Transverse colon (tissue), 4 donors: Measurements from ENCODE around the gene UBE2C. TPM values are rescaled to one million over a fixed set of nuclear protein-coding genes. Genes with fewer than 3 reads are reported as not detected.

Source experiments
- DNase-seq: peaks from one replicate; pipeline ENCODE4 v3.0.0-alpha.2; 2019
- H3K27ac ChIP-seq, 4 donors: fragments of 200-600 bp; sonication (generic); 2 replicates each; pipeline ENCODE4 v1.5.1; 2016 to 2018; ENCODE audit warnings: inconsistent platforms in 4 of 4
- H3K27me3 ChIP-seq: fragments of 200-600 bp; sonication (generic); 2 replicates; pipeline ENCODE4 v1.5.1; 2017; ENCODE audit warnings: inconsistent platforms
- H3K36me3 ChIP-seq, 4 donors: fragments of 200-600 bp; sonication (generic); 2 replicates each; pipeline ENCODE4 v1.5.1; 2017 to 2019; ENCODE audit warnings: inconsistent platforms in 4 of 4
- H3K4me1 ChIP-seq, 4 donors: fragments of 200-600 bp; sonication (generic); 2 replicates each; pipeline ENCODE4 v1.5.1; 2017 to 2020; ENCODE audit warnings: inconsistent platforms in 4 of 4
- H3K4me3 ChIP-seq, 4 donors: fragments of 200-600 bp; sonication (generic); 1 replicate in 1 of 4; 2 replicates in 3 of 4; pipeline versions ENCODE4 v1.5.1 to v1.6.1; 2017 to 2019; ENCODE audit warnings: inconsistent platforms in 4 of 4
- H3K9me3 ChIP-seq, 2 donors: fragments of 200-600 bp; sonication (generic); 2 replicates each; pipeline ENCODE4 v1.5.1; 2017 to 2019; ENCODE audit warnings: inconsistent platforms in 2 of 2
- EP300 ChIP-seq: sonication (generic); formaldehyde crosslinking; IDR thresholded peaks from one replicate; pipeline ENCODE4 v1.6.1; 2017; ENCODE audit warnings: antibody characterized with exemption, low read depth
- POLR2A ChIP-seq: fragments of 450-650 bp; IDR thresholded peaks from one replicate; pipeline ENCODE4 v1.6.1; 2016; ENCODE audit warnings: antibody characterized with exemption, mild to moderate bottlenecking, moderate library complexity
- POLR2AphosphoS5 ChIP-seq, 3 donors: sonication (generic); formaldehyde crosslinking; IDR thresholded peaks; one replicate each; pipeline ENCODE4 v1.6.1; 2016; ENCODE audit warnings: antibody characterized with exemption in 3 of 3
- WGBS, 2 donors: methylation state at CpG; one replicate each; pipeline ENCODE4 v1.1.5; 2018; ENCODE audit warnings: low coverage in 1 of 2; 5-methylcytosine and 5-hydroxymethylcytosine counted together
- in situ Hi-C, 4 donors: fragments of 200-750 bp; cut with MboI; loops; one replicate each; pipeline versions ENCODE4 v1.15.0 to v1.15.1; 2017; ENCODE audit warnings: low sequenced_read_pairs in 3 of 4, low pct_ligation_motif_present in 1 of 4, low pct_unique_long_range_greater_than_20kb in 1 of 4
- intact Hi-C: fragments of 100-400 bp; cut with DNase I; formaldehyde crosslinking; loops from one replicate; pipeline ENCODE4 v1.15.1; 2023; ENCODE audit warnings: low total_unique reads
- total RNA-seq, 4 donors: library from RNA; depleted of rRNA; stranded (reverse); fragments of >200 nt; gene quantifications; one replicate each; pipeline ENCODE4 v1.1.0, GENCODE V29; 2016
- TF ChIP-seq, protein P1 (sequence below), 5 experiments: fragments of 200-600 bp in 3 of 5; fragments of 450-650 bp in 2 of 5; sonication (generic) in 3 of 5; IDR thresholded peaks; 1 replicate in 2 of 5; 2 replicates in 3 of 5; pipeline ENCODE4 v1.5.1; 2016 to 2017; ENCODE audit warnings: antibody characterized with exemption in 5 of 5, inconsistent platforms in 3 of 5, mild to moderate bottlenecking in 2 of 5, moderate library complexity in 1 of 5

The UBE2C gene
- total RNA-seq, 4 donors from 2014 or later = 2.7 to 27.1 (median 6.9) TPM

DNA sequence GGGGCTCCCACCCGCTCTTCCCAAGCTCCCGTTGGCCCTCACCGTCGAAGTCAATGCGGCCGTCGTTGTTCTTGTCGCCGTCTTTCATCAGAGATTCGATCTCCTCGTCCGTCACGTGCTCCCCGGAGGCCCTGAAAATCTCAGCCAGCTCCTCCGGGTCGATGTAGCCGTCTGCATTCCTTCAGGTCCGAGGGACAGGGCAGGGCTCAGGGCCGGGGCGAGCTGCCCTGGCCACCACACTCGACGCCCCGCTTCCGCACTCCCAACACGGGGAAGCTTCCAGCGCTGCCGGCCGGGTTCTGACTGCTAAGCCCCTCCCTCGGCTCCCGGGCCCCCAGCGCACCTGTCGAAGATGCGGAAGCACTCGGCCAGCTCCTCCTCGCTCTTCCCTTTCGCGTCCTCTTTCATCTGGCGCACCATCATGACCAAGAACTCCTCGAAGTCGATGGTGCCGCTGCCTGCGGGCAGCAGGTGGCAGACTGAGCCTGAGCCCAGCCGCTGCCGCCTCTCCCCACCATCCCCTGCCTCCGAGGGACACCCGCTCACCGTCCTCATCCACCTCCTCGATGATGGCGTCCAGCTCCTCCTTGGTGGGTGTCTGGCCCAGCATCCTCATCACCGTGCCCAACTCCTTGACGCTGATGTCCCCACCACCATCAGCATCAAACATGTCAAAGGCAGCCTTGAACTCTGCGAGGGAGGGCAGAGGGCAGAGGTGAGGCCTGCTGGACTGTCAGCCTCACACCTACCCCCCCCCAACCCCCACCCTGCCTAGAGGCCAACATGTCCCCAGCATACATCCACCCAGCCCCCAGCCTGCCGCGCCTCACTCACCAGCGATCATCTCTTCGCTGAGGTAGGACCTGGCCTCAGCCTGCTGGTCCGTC, 11.7 kb downstream of the UBE2C start:
- Histone ChIP-seq H3K36me3 (no peaks in the 10 kb centered on the region), H3K9me3 (no peaks in the 10 kb centered on the region), H3K4me3 (peak overlapping the region in 3 of 4 donors; percentile 6 to 44 (median 8)), H3K27ac (peak overlapping the region in 1 of 4 donors; percentile 69), H3K4me1 (peaks cover 4 to 42% (median 27%) of the 10 kb centered on the region in 4 donors), H3K27me3 (peaks cover 13% of the 10 kb centered on the region)
- in situ Hi-C loops (loop anchor here in 2 of 4 donors (10.0 to 25.0 kb wide), 2 partner anchors 121 to 138 kb away; partner anchors contain the start of gene ZNF335 (in 1 of the 2)), intact Hi-C loops (no loop called here)
- peak; percentile 72 for DNase-seq
- TF ChIP-seq, protein P1, sequence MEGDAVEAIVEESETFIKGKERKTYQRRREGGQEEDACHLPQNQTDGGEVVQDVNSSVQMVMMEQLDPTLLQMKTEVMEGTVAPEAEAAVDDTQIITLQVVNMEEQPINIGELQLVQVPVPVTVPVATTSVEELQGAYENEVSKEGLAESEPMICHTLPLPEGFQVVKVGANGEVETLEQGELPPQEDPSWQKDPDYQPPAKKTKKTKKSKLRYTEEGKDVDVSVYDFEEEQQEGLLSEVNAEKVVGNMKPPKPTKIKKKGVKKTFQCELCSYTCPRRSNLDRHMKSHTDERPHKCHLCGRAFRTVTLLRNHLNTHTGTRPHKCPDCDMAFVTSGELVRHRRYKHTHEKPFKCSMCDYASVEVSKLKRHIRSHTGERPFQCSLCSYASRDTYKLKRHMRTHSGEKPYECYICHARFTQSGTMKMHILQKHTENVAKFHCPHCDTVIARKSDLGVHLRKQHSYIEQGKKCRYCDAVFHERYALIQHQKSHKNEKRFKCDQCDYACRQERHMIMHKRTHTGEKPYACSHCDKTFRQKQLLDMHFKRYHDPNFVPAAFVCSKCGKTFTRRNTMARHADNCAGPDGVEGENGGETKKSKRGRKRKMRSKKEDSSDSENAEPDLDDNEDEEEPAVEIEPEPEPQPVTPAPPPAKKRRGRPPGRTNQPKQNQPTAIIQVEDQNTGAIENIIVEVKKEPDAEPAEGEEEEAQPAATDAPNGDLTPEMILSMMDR (IDR thresholded peaks at IDR 0.05) = peak; percentile 43 to 61 (median 53)
- TF ChIP-seq POLR2AphosphoS5 (IDR thresholded peaks at IDR 0.05) = no peak
- TF ChIP-seq POLR2A = no peak
- WGBS, 2 donors = 13 to 20% methylated on average over 9 to 49 of the region's 57 CpGs

DNA sequence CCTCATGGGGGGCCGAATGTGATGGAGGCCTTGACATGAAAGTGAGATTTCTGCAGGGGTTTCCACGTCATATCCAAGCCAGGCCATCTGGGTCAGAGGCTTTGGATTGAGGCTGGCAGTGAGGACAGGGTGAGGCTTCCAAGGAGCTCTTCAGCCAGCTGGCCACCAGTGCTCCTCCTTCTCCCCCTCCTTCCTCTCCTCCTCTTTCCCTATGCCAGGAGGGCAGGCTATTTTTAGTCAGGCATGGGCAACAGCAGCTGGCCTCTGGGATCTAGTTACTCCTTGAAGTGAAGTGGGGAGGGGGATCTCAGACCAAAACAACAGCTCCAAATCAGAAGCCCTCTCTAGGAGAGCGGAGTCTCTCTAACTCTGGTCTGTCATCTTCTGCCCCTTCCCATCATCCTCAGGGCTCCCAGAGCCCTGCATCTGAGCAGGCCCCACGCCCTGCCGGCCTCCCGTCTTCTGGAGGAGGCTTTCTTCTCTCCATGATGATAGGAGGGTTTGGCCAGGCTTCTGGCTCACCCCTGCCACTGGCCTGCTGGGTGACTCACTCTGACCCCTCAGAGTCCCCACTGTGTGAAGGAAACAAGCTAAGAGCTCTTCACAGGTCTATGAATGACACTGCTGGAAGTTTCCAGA, 14.1 kb downstream of the UBE2C start:
- intact Hi-C loops (no loop called here), in situ Hi-C loops (loop anchor here in 1 of 4 donors (10.0 kb wide), 1 partner anchor 118 kb away; no protein-coding TSS in a partner anchor)
- Histone ChIP-seq H3K36me3 (no peaks in the 10 kb centered on the region), H3K9me3 (no peaks in the 10 kb centered on the region), H3K4me3 (no peak overlapping the region), H3K4me1 (peaks cover 4 to 37% (median 27%) of the 10 kb centered on the region in 4 donors), H3K27me3 (peaks cover 13% of the 10 kb centered on the region), H3K27ac (peak overlapping the region; percentile 20 to 49 (median 28))
- no peak for DNase-seq
- TF ChIP-seq EP300 (no peak), POLR2AphosphoS5 (IDR thresholded peaks at IDR 0.05) (no peak), POLR2A (no peak)
- TF ChIP-seq, protein P1 (IDR thresholded peaks at IDR 0.05) = no peak
- 67% methylated on average over 6 of the region's 6 CpGs; no CpG with 5 or more reads in 1 of the 2 donors for WGBS, 2 donors

DNA sequence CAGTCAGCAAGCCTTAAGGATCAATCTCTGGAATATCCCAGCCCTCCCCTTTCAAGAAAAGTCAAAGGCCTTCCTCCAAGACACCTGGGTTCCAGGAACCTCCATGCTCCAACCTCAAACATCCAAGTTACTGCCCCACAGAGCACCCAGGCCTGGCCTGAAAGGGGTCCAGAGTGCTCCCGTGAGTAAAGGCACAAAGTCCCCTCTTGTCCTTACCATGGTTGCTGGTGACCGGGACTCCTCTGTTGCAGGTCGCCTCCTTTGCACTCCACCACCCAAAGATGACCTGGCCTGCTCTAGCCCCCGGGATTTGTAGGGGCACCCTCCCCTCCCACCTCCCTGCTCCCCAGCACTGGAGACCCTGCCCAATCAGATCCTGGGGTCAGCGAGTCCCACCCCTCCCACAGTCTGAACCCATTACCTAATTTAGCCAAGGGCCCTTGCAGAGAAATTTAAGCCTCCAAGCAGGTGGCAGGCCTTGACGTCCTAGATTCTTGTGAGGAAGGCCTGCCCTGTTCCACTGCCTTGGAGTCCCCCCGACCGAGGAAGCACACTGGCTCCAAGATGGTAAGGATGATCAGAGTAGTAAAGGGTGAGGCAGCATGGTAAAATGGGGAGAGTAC, 14.7 kb downstream of the UBE2C start, which contains the start of gene TNNC2:
Gene TNNC2 (minus strand): TSS at position 283 of the 623 bp plus-strand sequence. CDS start 64 bp downstream, at position 219.
- Histone ChIP-seq H3K4me1 (peaks cover 4 to 33% (median 24%) of the 10 kb centered on the region in 4 donors), H3K27ac (peak within 1 kb of the TSS; percentile 20 to 49 (median 28)), H3K4me3 (no peak within 1 kb of the TSS), H3K27me3 (peaks cover 13% of the 10 kb centered on the region), H3K9me3 (no peaks in the 10 kb centered on the region), H3K36me3 (no peaks in the 10 kb centered on the region)
- TF ChIP-seq POLR2AphosphoS5 (IDR thresholded peaks at IDR 0.05) (no peak), EP300 (no peak), POLR2A (no peak)
- TF ChIP-seq, protein P1 (IDR thresholded peaks at IDR 0.05) = no peak
- no peak for DNase-seq
- 92% methylated on average over 5 of the region's 8 CpGs; no CpG with 5 or more reads in 1 of the 2 donors for WGBS, 2 donors
- intact Hi-C loops = no loop called here
- in situ Hi-C loops = loop anchor here in 1 of 4 donors (10.0 kb wide), 1 partner anchor 118 kb away; no protein-coding TSS in a partner anchor
